GM12878 (cell line): ENCODE data around the gene TRABD2B. TPM values are rescaled to one million over a fixed set of nuclear protein-coding genes. Genes with fewer than 3 reads are reported as not detected.

Experiments used
- ATAC-seq: fragments of 200-7000 bp; cut with Tn5 transposase; 3 replicates; pipeline ENCODE4 v1.9.1; 2020; ENCODE audit warnings: mild to moderate bottlenecking, moderate library complexity
- BruUV-seq: library from RNA; stranded (reverse); fragments of 400-500 nt; replicated peaks from 2 replicates; lab custom pipeline; 2021; lab: Mats Ljungman, UMichigan
- CTCF ChIA-PET: fragments of 300-600 bp; sonication (Branson Sonifier 250); formaldehyde crosslinking; extraction: SDS; loops from one replicate; lab custom pipeline; 2021; ENCODE audit warnings: inconsistent platforms; lab: Yijun Ruan, JAX
- POLR2A ChIA-PET: fragments of 350-600 bp; formaldehyde crosslinking; extraction: SDS; loops from one replicate; lab custom pipeline; 2021; ENCODE audit warnings: inconsistent platforms; lab: Charles Lee
- RAD21 ChIA-PET: fragments of 300-600 bp; sonication (Branson Sonifier 250); formaldehyde crosslinking; loops from one replicate; lab custom pipeline; 2023; ENCODE audit warnings: antibody characterized with exemption; ENCODE audit not compliant: unreplicated experiment; lab: Charles Lee
- SMC1A ChIA-PET: fragments of 300-600 bp; sonication (Branson Sonifier 250); formaldehyde crosslinking; loops from one replicate; lab custom pipeline; 2023; ENCODE audit not compliant: unreplicated experiment, uncharacterized antibody; lab: Charles Lee
- DNase-seq: peaks from one replicate; pipeline ENCODE4 v3.0.0-alpha.2; 2011; ENCODE audit warnings: low read depth, low spot score
- FAIRE-seq: peaks from 3 replicates; lab custom pipeline; 2011; peaks lifted over from hg19 to GRCh38; lab: Jason Lieb, UNC
- H2AFZ ChIP-seq: 2 replicates; pipeline ENCODE4 v1.6.0; 2011; ENCODE audit warnings: low read depth, low read length, control low read depth; ENCODE audit not compliant: control insufficient read depth
- H3K27ac ChIP-seq: 2 replicates; pipeline ENCODE4 v1.5.1; 2011; ENCODE audit warnings: control low read depth; ENCODE audit not compliant: control insufficient read depth, insufficient read depth
- H3K27me3 ChIP-seq, 2 experiments: replicated peaks in 1 of 2; 2 replicates each; pipeline versions ENCODE4 v1.6.0 to v1.6.1; 2011; ENCODE audit warnings: low read length in 1 of 2; ENCODE audit not compliant: control insufficient read depth in 2 of 2, insufficient read depth in 2 of 2
- H3K36me3 ChIP-seq, 2 experiments: 2 replicates each; pipeline ENCODE4 v1.5.1; 2011; ENCODE audit warnings: low read length in 1 of 2; ENCODE audit not compliant: control insufficient read depth in 2 of 2, insufficient read depth in 2 of 2
- H3K4me1 ChIP-seq: 2 replicates; pipeline ENCODE4 v1.6.1; 2011; ENCODE audit warnings: mild to moderate bottlenecking, low read length, moderate library complexity, mixed read lengths; ENCODE audit not compliant: control insufficient read depth, insufficient read depth
- H3K4me2 ChIP-seq: 2 replicates; pipeline ENCODE4 v1.6.0; 2011; ENCODE audit warnings: control low read depth; ENCODE audit not compliant: control insufficient read depth, insufficient read depth
- H3K4me3 ChIP-seq: fragments of 200-600 bp; sonication (generic); 2 replicates; pipeline ENCODE4 v1.5.1; 2016
- H3K79me2 ChIP-seq: 2 replicates; pipeline ENCODE4 v1.6.0; 2011; ENCODE audit warnings: low read length; ENCODE audit not compliant: control insufficient read depth, insufficient read depth
- H3K9ac ChIP-seq: 2 replicates; pipeline ENCODE4 v1.8.0; 2011; ENCODE audit warnings: low read length, control low read depth, mixed read lengths; ENCODE audit not compliant: control insufficient read depth, insufficient read depth
- H3K9me3 ChIP-seq: replicated peaks from 3 replicates; pipeline ENCODE4 v1.5.1; 2011; ENCODE audit warnings: mild to moderate bottlenecking, low read length; ENCODE audit not compliant: control insufficient read depth, insufficient read depth
- H4K20me1 ChIP-seq: 2 replicates; pipeline ENCODE4 v1.6.0; 2011; ENCODE audit not compliant: control insufficient read depth, insufficient read depth
- CTCF ChIP-seq, 3 experiments: IDR thresholded peaks in 2 of 3; conservative IDR thresholded peaks in 1 of 3; 2 replicates each; pipeline ENCODE4 v1.5.1; 2011; ENCODE audit warnings: low read depth in 3 of 3, low read length in 3 of 3, mild to moderate bottlenecking in 3 of 3, control low read depth in 2 of 3, moderate library complexity in 2 of 3, inconsistent platforms in 1 of 3, mixed read lengths in 1 of 3; ENCODE audit not compliant: control insufficient read depth in 2 of 3, insufficient read depth in 1 of 3; ENCODE audit errors: extremely low read depth in 1 of 3
- DPF2 ChIP-seq: fragments of 450-650 bp; IDR thresholded peaks from 2 replicates; pipeline ENCODE4 v1.6.1; 2017; ENCODE audit warnings: mild to moderate bottlenecking
- FOXM1 ChIP-seq: IDR thresholded peaks from 2 replicates; pipeline ENCODE4 v1.6.1; 2012; ENCODE audit warnings: low read depth, mild to moderate bottlenecking, inconsistent platforms, low read length, moderate library complexity
- HCFC1 ChIP-seq: fragments of 150-350 bp; IDR thresholded peaks from 2 replicates; pipeline ENCODE4 v1.6.1; 2014; ENCODE audit warnings: low read length
- IKZF1 ChIP-seq: fragments of 450-650 bp; conservative IDR thresholded peaks from 2 replicates; pipeline ENCODE4 v1.6.1; 2017; ENCODE audit warnings: antibody characterized with exemption, mild to moderate bottlenecking
- MEF2B ChIP-seq: fragments of 450-650 bp; IDR thresholded peaks from 2 replicates; pipeline ENCODE4 v1.6.1; 2018; ENCODE audit warnings: mild to moderate bottlenecking, moderate library complexity; ENCODE audit not compliant: partially characterized antibody, poor library complexity, severe bottlenecking
- NFIC ChIP-seq: IDR thresholded peaks from 2 replicates; pipeline ENCODE4 v1.6.1; 2012; ENCODE audit warnings: low read depth, mild to moderate bottlenecking, inconsistent platforms, low read length, moderate library complexity
- NFYB ChIP-seq: IDR thresholded peaks from 2 replicates; pipeline ENCODE4 v1.6.1; 2011; ENCODE audit warnings: low read depth, mild to moderate bottlenecking, low read length, improper control_type of control experiment, moderate library complexity; ENCODE audit not compliant: insufficient read depth
- TARDBP ChIP-seq: IDR thresholded peaks from 2 replicates; pipeline ENCODE4 v1.6.1; 2016; ENCODE audit warnings: borderline replicate concordance
- TBL1XR1 ChIP-seq: IDR thresholded peaks from 2 replicates; pipeline ENCODE4 v1.6.1; 2012; ENCODE audit warnings: low read depth, low read length, improper control_type of control experiment
- ZNF622 ChIP-seq: fragments of 450-650 bp; IDR thresholded peaks from 2 replicates; pipeline ENCODE4 v1.6.1; 2017; ENCODE audit warnings: mild to moderate bottlenecking, inconsistent platforms
- ZZZ3 ChIP-seq: IDR thresholded peaks from 2 replicates; pipeline ENCODE4 v1.6.1; 2011; ENCODE audit warnings: low read depth; ENCODE audit not compliant: control insufficient read depth, insufficient read length
- WGBS: methylation state at CpG from one replicate; pipeline ENCODE4 v1.1.6; 2016; ENCODE audit warnings: low lambda C conversion rate; ENCODE audit not compliant: insufficient replicate concordance, insufficient coverage; ENCODE audit errors: missing lambda C conversion rate; 5-methylcytosine and 5-hydroxymethylcytosine counted together
- in situ Hi-C: fragments of 300-500 bp; cut with MboI; formaldehyde crosslinking; loops from 9 replicates; pipeline ENCODE4 v1.14.3; 2018; ENCODE audit warnings: mixed read lengths
- intact Hi-C: fragments of 100-400 bp; cut with micrococcal nuclease; formaldehyde crosslinking; loops from one replicate; pipeline ENCODE4 v1.14.2; 2022; ENCODE audit not compliant: unreplicated experiment
- polyA plus RNA-seq, 11 experiments: library from polyadenylated mRNA; depleted of rRNA in 4 of 11; unstranded in 6 of 11; stranded (reverse) in 5 of 11; fragments of >200 nt; fragmentation: Nextera tagmentation in 4 of 11; fragmentation: Illumina TruSeq in 1 of 11; extraction: Ambion mirVana in 4 of 11; extraction: Trizol in 1 of 11; gene quantifications; 1 replicate in 1 of 11; 2 replicates in 10 of 11; pipeline versions ENCODE4 v1.2.1 to v1.2.3, GENCODE V29; 2011 to 2016; ENCODE audit warnings: inconsistent platforms in 2 of 11, missing spikeins in 2 of 11, low read depth in 1 of 11
- total RNA-seq, 4 experiments: library from RNA; depleted of rRNA in 3 of 4; stranded (reverse); fragments of >200 nt in 3 of 4; fragmentation: Illumina TruSeq in 1 of 4; extraction: Trizol in 1 of 4; gene quantifications; 2 replicates each; pipeline versions ENCODE4 v1.2.1 to v1.2.3, GENCODE V29; 2013 to 2021
- TF ChIP-seq, protein P1 (sequence below): fragments of 450-650 bp; formaldehyde crosslinking; IDR thresholded peaks from 2 replicates; pipeline ENCODE4 v1.4.0; 2020; ENCODE audit warnings: mild to moderate bottlenecking, moderate library complexity

Gene TRABD2B
- total and polyA plus RNA-seq, 10 of the 15 experiments (the other 5 are each of a cell fraction or from before 2014, with no cell fraction given), result not detected

DNA sequence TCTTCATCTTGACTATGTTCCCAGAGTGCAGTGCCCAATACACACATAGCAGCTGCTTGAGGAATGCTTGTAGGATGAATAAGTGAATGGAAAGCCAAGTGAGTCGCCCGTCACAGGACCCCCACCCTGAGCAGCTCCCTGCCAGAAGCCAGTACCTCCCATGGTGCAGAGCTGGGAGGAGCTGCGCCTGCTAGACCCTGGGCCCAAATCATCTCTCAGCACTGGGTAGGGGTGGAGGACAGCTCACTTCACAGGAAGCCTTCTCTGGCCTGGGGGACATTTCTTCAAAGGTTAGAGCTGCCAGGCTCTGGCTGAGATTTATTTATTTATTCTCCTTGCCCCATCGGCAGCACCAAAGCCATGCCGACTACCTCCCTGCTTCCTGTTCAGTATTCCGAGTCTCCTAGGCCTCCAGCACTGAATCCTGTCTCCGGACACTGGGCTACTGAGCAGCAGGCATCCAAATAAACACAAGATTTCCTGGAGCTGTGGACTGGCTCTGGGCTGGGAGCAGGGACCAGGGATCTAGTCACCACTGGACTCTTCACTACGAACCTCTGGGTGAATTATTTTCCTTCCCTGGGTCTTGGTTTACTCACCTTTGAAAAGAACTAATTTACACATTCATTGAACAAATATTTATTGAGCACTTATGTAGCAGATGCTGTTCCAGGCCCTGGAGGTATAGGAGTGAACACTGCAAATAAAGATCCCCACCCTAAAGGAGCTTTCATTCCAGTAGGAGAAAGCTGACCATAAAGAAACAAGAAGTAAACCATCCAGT lies 187.7 kb downstream of the TRABD2B start:
- CTCF ChIA-PET, result interaction anchor here (0.7 to 1.4 kb wide), 2 partner anchors 54 to 1092 kb away, joined by 3 read pairs; no protein-coding TSS in a partner anchor
- H3K9ac ChIP-seq, result no peak overlapping the region
- H4K20me1 ChIP-seq, result no peaks in the 10 kb centered on the region
- in situ Hi-C loops, result no loop called here
- no peak overlapping the region for H3K4me3 ChIP-seq
- RAD21 ChIA-PET, result no interaction called here
- no peaks in the 10 kb centered on the region for H3K9me3 ChIP-seq
- DNase-seq, result no peak
- intact Hi-C loops, result no loop called here
- H2AFZ ChIP-seq, result no peak overlapping the region
- no peak for FAIRE-seq
- H3K4me1 ChIP-seq, result no peaks in the 10 kb centered on the region
- POLR2A ChIA-PET, result no interaction called here
- BruUV-seq, result no TSS peak
- SMC1A ChIA-PET, result no interaction called here
- no peaks in the 10 kb centered on the region for H3K36me3 ChIP-seq
- no peak for ATAC-seq
- H3K4me2 ChIP-seq, result no peak overlapping the region
- no peak for TF ChIP-seq CTCF (IDR thresholded peaks at IDR 0.05 in 2 of 3, conservative IDR thresholded peaks at IDR 0.05 in 1 of 3; ENCODE audit: control insufficient read depth in 2 of 3, extremely low read depth in 1 of 3, insufficient read depth in 1 of 3, low read depth in 3 of 3, low read length in 3 of 3)
- no peak for TF ChIP-seq DPF2
- TF ChIP-seq ZZZ3, result no peak
- TF ChIP-seq NFIC, result no peak
- TF ChIP-seq FOXM1, result no peak
- TF ChIP-seq TARDBP, result no peak
- TF ChIP-seq HCFC1, result no peak
- TF ChIP-seq MEF2B, result no peak
- TF ChIP-seq, protein P1, sequence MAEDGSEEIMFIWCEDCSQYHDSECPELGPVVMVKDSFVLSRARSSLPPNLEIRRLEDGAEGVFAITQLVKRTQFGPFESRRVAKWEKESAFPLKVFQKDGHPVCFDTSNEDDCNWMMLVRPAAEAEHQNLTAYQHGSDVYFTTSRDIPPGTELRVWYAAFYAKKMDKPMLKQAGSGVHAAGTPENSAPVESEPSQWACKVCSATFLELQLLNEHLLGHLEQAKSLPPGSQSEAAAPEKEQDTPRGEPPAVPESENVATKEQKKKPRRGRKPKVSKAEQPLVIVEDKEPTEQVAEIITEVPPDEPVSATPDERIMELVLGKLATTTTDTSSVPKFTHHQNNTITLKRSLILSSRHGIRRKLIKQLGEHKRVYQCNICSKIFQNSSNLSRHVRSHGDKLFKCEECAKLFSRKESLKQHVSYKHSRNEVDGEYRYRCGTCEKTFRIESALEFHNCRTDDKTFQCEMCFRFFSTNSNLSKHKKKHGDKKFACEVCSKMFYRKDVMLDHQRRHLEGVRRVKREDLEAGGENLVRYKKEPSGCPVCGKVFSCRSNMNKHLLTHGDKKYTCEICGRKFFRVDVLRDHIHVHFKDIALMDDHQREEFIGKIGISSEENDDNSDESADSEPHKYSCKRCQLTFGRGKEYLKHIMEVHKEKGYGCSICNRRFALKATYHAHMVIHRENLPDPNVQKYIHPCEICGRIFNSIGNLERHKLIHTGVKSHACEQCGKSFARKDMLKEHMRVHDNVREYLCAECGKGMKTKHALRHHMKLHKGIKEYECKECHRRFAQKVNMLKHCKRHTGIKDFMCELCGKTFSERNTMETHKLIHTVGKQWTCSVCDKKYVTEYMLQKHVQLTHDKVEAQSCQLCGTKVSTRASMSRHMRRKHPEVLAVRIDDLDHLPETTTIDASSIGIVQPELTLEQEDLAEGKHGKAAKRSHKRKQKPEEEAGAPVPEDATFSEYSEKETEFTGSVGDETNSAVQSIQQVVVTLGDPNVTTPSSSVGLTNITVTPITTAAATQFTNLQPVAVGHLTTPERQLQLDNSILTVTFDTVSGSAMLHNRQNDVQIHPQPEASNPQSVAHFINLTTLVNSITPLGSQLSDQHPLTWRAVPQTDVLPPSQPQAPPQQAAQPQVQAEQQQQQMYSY (CRISPR knock-in tag), result no peak
- no peak for TF ChIP-seq TBL1XR1
- TF ChIP-seq NFYB, result no peak
- TF ChIP-seq IKZF1, result no peak
- no peak for TF ChIP-seq ZNF622
- H3K27ac ChIP-seq, result no peak overlapping the region
- H3K27me3 ChIP-seq, result no peaks in the 10 kb centered on the region; a peak in 1 of 4 replicates
- WGBS, result 13% methylated on average over 8 of the region's 8 CpGs
- no peaks in the 10 kb centered on the region for H3K79me2 ChIP-seq
